HG03342 (cell line): ENCODE measurements around the gene FETUB.

Source experiments
- ATAC-seq: cut with Tn5 transposase; IDR thresholded peaks from one replicate; pipeline ENCODE4 v1.9.1; 2021; ENCODE audit warnings: mild to moderate bottlenecking, moderate library complexity; ENCODE audit not compliant: unreplicated experiment

Gene FETUB

GRCh38 chr3:186639778-186640472 lies at the start of gene FETUB:
FETUB (plus strand) TSS chr3:186640399; CDS start chr3:186640461, 62 bp downstream.
- ATAC-seq = no peak

- ATAC-seq = no peak
These were observed 49.5 kb upstream of the FETUB start for GRCh38 chr3:186590580-186591295.

GRCh38 chr3:186592682-186593081 lies 47.5 kb upstream of the FETUB start:
- ATAC-seq = no peak

- no peak for ATAC-seq
These were observed 46.3 kb upstream of the FETUB start for GRCh38 chr3:186593862-186594261.

GRCh38 chr3:186594591-186595113 lies 45.5 kb upstream of the FETUB start:
- no peak for ATAC-seq

- ATAC-seq = no peak
These were observed 43.5 kb upstream of the FETUB start for GRCh38 chr3:186596568-186597287.

GRCh38 chr3:186598108-186598784 lies 42.0 kb upstream of the FETUB start:
- ATAC-seq = no peak

GRCh38 chr3:186598794-186599141 lies 41.4 kb upstream of the FETUB start:
- no peak for ATAC-seq

GRCh38 chr3:186599142-186599784 lies 40.9 kb upstream of the FETUB start:
- no peak for ATAC-seq

- no peak for ATAC-seq
These were observed 40.4 kb upstream of the FETUB start for GRCh38 chr3:186599785-186600166.

GRCh38 chr3:186600896-186601295 lies 39.3 kb upstream of the FETUB start:
- ATAC-seq = no peak

- no peak for ATAC-seq
These were observed 37.0 kb upstream of the FETUB start for GRCh38 chr3:186603159-186603558.

GRCh38 chr3:186605078-186605477 lies 35.1 kb upstream of the FETUB start:
- no peak for ATAC-seq

GRCh38 chr3:186605561-186606545 lies 34.3 kb upstream of the FETUB start:
- no peak for ATAC-seq

GRCh38 chr3:186608624-186609215 lies 31.5 kb upstream of the FETUB start:
- ATAC-seq = no peak

- no peak for ATAC-seq
These were observed 30.8 kb upstream of the FETUB start for GRCh38 chr3:186609247-186609868.

GRCh38 chr3:186612065-186612464 lies 28.1 kb upstream of the FETUB start:
- no peak for ATAC-seq
